BE2C (cell line): ENCODE measurements around the gene ASXL3. TPM values are rescaled to one million over a fixed set of nuclear protein-coding genes. Genes with fewer than 3 reads are reported as not detected.
A peak's percentile ranks its signal among the peaks of the same experiment; 100 is the strongest.

ENCODE experiments used
- DNase-seq: peaks from one replicate; pipeline ENCODE4 v3.0.0-alpha.2; 2020
- H3K27me3 ChIP-seq: fragments of 250-450 bp; sonication (Bioruptor Pico); 2 replicates; pipeline ENCODE4 v1.5.1; 2020; ENCODE audit warnings: mild to moderate bottlenecking
- H3K36me3 ChIP-seq: fragments of 250-450 bp; sonication (Bioruptor Pico); 2 replicates; pipeline ENCODE4 v1.5.1; 2020; ENCODE audit warnings: mild to moderate bottlenecking
- H3K4me1 ChIP-seq: fragments of 250-450 bp; sonication (Bioruptor Pico); 2 replicates; pipeline ENCODE4 v1.5.1; 2020
- H3K4me3 ChIP-seq: 2 replicates; pipeline ENCODE4 v1.5.1; 2011; ENCODE audit warnings: low read depth, low read length
- H3K9me3 ChIP-seq: fragments of 250-450 bp; sonication (Bioruptor Pico); 2 replicates; pipeline ENCODE4 v1.5.1; 2020
- CTCF ChIP-seq: IDR thresholded peaks from 2 replicates; pipeline ENCODE4 v1.5.1; 2012; ENCODE audit warnings: mild to moderate bottlenecking, low read depth, low read length
- polyA plus RNA-seq: library from polyadenylated mRNA; unstranded; fragments of >200 nt; gene quantifications from one replicate; pipeline ENCODE4 v1.2.1, GENCODE V29; 2012; ENCODE audit warnings: low read depth, missing spikeins; ENCODE audit not compliant: insufficient read length, insufficient read depth

The ASXL3 gene
- not detected for polyA plus RNA-seq

- no peaks in the 10 kb centered on the region for H3K36me3 ChIP-seq
- no peaks in the 10 kb centered on the region for H3K9me3 ChIP-seq
- no peak for TF ChIP-seq CTCF
- H3K4me3 ChIP-seq: peak within 1 kb of the TSS; percentile 47
- H3K4me1 ChIP-seq: no peaks in the 10 kb centered on the region
- peak; percentile 6 for DNase-seq
- H3K27me3 ChIP-seq: peaks cover 28% of the 10 kb centered on the region
Measured at GRCh38 chr18:33577685-33578517, at the start of gene ASXL3. Gene ASXL3, plus strand, starts transcription at chr18:33578219. Its CDS starts 413 bp downstream, at chr18:33578632.

- Histone ChIP-seq H3K4me1 (no peaks in the 10 kb centered on the region), H3K27me3 (no peaks in the 10 kb centered on the region), H3K9me3 (no peaks in the 10 kb centered on the region), H3K4me3 (no peak overlapping the region), H3K36me3 (no peaks in the 10 kb centered on the region)
- no peak for DNase-seq
- TF ChIP-seq CTCF: no peak
Measured at GRCh38 chr18:33532978-33533377, 45.0 kb upstream of the ASXL3 start.

DNA sequence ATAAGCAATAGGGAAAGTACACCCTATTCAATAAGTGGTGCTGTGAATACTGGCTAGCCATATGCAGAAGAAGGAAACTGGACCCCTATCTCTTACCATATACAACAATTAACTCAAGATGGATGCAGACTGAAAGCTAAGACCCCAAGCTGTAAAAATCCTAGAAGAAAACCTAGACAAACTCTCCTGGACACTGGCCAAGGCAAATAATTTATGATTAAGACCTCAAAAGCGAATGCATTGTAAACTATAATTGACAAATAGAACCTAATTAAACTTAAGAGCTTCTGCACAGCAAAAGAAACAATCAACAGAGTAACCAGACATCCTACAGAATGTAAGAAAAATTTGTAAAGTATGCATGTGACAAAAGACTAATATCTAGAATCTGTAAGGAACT, 41.1 kb upstream of the ASXL3 start:
- DNase-seq: no peak
- no peak for TF ChIP-seq CTCF

DNA sequence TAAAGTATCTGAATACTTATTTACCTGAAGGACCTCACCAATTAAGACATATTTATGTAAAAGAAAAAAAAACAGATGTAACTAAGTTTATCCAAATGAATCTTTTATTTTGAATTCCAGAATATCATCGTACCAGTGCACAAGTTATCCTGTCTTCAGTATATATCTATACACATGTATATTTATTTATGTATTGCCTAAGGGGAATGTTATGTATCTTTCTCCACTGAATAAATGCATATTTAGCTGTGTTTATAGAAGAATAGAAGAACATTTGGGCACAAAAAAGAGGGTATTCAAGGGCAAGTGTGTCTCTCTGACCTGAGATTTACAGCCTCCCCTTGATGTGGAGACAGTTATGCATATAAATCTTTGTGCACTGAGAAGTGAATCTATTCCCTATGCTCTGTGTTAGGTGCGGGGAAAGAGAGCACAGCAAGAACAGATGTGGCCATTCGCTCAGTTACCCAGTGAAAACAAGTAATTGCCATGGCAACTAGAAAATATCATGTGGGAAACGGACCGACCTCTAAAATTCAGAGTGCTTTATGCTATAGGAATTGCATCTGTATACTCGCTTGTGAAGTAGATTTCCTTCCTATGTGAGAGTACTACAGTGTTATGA, 39.5 kb upstream of the ASXL3 start:
- no peak for DNase-seq
- Histone ChIP-seq H3K4me1 (no peaks in the 10 kb centered on the region), H3K36me3 (no peaks in the 10 kb centered on the region), H3K9me3 (no peaks in the 10 kb centered on the region), H3K4me3 (no peak overlapping the region), H3K27me3 (no peaks in the 10 kb centered on the region)
- TF ChIP-seq CTCF: no peak

More for the DNA sequence above, 41.1 kb upstream of the ASXL3 start:
- Histone ChIP-seq H3K4me1 (no peaks in the 10 kb centered on the region), H3K27me3 (no peaks in the 10 kb centered on the region), H3K36me3 (no peaks in the 10 kb centered on the region), H3K4me3 (no peak overlapping the region), H3K9me3 (no peaks in the 10 kb centered on the region)

GRCh38 chr18:33540392-33540791, 37.6 kb upstream of the ASXL3 start:
- no peak overlapping the region for H3K4me3 ChIP-seq
- no peaks in the 10 kb centered on the region for H3K4me1 ChIP-seq
- H3K36me3 ChIP-seq: no peaks in the 10 kb centered on the region
- H3K9me3 ChIP-seq: no peaks in the 10 kb centered on the region
- DNase-seq: no peak
- no peaks in the 10 kb centered on the region for H3K27me3 ChIP-seq
- TF ChIP-seq CTCF: no peak

GRCh38 chr18:33541316-33541715, 36.7 kb upstream of the ASXL3 start:
- no peaks in the 10 kb centered on the region for H3K36me3 ChIP-seq
- no peaks in the 10 kb centered on the region for H3K4me1 ChIP-seq
- no peak for DNase-seq
- no peak for TF ChIP-seq CTCF
- H3K4me3 ChIP-seq: no peak overlapping the region
- H3K27me3 ChIP-seq: no peaks in the 10 kb centered on the region
- H3K9me3 ChIP-seq: no peaks in the 10 kb centered on the region
